Lower leg skin (tissue), 4 donors: ENCODE data around the gene ANXA1. TPM values are rescaled to one million over a fixed set of nuclear protein-coding genes. Genes with fewer than 3 reads are reported as not detected.

Experiments
- DNase-seq, 2 donors: peaks; one replicate each; pipeline ENCODE4 v3.0.0-alpha.2; 2019; ENCODE audit warnings: low spot score in 2 of 2
- H3K4me3 ChIP-seq: fragments of 200-600 bp; sonication (generic); 2 replicates; pipeline ENCODE4 v1.5.1; 2017; ENCODE audit warnings: mild to moderate bottlenecking, low read depth; ENCODE audit not compliant: poor library complexity, severe bottlenecking
- POLR2A ChIP-seq, 2 donors: fragments of 450-650 bp; IDR thresholded peaks; one replicate each; pipeline ENCODE4 v1.6.1; 2016 to 2017; ENCODE audit warnings: antibody characterized with exemption in 2 of 2, mild to moderate bottlenecking in 1 of 2, moderate library complexity in 1 of 2
- WGBS, 2 donors: methylation state at CpG; one replicate each; pipeline ENCODE4 v1.1.5; 2018; 5-methylcytosine and 5-hydroxymethylcytosine counted together
- intact Hi-C: fragments of 100-400 bp; cut with DNase I; formaldehyde crosslinking; loops from one replicate; pipeline ENCODE4 v1.15.0; 2023; ENCODE audit warnings: low total_unique reads
- total RNA-seq, 4 donors: library from RNA; depleted of rRNA; stranded (reverse); fragments of >200 nt; gene quantifications; one replicate each; pipeline ENCODE4 v1.1.0, GENCODE V29; 2016
- TF ChIP-seq, protein P1 (sequence below), 3 donors: fragments of 450-650 bp; IDR thresholded peaks; one replicate each; pipeline ENCODE4 v1.5.1; 2016; ENCODE audit warnings: antibody characterized with exemption in 3 of 3, mild to moderate bottlenecking in 3 of 3, moderate library complexity in 2 of 3

The ANXA1 gene
- total RNA-seq, 4 donors from 2014 or later: 146 to 284 (median 173) TPM

DNA sequence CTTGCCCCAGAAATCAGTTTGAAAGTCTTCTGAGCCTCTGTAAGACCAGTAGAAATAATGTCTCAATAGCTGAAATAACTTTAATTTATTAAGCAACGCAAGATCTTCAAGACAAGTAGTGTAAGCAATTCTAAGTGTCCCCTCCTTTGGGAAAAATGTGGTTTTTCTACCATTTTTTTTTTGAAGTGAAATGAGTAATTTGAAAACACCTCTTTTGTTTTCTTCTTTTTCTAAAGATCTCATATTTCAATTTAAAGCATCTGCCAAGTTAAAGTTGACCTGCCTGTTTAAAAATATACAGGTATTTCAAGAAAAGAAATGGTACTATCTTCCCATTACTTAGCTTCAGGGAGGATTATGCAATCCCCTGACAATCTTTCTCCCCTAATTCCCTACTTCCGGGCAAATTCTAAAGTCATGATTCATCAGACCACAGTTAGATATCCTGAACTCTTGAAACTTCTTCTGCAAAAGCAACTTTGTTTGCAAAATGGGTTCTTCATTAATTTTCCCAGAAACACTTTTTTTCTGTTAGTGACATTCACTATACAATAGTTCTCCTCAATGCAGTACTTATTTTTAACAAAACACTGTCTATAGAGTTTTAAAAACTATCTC lies 7.8 kb upstream of the ANXA1 start:
- TF ChIP-seq, protein P1, sequence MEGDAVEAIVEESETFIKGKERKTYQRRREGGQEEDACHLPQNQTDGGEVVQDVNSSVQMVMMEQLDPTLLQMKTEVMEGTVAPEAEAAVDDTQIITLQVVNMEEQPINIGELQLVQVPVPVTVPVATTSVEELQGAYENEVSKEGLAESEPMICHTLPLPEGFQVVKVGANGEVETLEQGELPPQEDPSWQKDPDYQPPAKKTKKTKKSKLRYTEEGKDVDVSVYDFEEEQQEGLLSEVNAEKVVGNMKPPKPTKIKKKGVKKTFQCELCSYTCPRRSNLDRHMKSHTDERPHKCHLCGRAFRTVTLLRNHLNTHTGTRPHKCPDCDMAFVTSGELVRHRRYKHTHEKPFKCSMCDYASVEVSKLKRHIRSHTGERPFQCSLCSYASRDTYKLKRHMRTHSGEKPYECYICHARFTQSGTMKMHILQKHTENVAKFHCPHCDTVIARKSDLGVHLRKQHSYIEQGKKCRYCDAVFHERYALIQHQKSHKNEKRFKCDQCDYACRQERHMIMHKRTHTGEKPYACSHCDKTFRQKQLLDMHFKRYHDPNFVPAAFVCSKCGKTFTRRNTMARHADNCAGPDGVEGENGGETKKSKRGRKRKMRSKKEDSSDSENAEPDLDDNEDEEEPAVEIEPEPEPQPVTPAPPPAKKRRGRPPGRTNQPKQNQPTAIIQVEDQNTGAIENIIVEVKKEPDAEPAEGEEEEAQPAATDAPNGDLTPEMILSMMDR (IDR thresholded peaks at IDR 0.05): no peak
- no peak for TF ChIP-seq POLR2A (IDR thresholded peaks at IDR 0.05)
- 14 to 27% methylated on average over 2 of the region's 2 CpGs for WGBS, 2 donors
- DNase-seq: no peak
- intact Hi-C loops: no loop called here
- H3K4me3 ChIP-seq: no peak overlapping the region

DNA sequence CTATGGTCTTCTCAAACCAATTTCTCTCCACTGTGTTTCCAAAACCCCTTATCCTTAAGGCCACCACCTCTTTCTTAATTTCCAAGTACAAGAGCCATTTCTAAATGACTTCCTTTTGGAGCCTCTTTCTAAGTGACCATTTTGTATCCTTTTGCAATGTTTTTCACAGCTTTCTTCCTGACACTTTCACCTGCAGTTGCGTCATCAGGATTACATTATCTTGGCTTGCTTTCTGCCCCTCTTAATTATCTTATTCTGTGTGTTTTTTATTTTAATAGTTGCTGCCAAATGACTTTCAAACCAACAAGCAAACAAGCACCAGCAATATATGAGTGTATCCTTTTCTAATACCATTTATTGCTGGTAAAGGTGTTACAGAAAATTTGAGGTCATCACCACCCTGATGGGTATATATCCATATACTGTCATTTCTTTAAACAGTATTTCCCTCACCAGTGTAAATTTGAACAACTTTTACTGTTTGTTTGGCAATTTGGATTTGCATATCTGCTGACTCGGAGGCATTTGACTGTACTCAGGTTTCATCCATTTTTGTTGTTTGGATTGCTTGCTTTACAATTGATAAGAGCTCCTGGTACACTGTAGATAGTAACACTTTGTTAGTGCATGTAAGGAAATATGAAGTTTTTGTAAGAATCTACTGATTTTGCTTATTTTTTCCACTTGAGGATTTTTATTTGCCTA lies 5.4 kb upstream of the ANXA1 start:
- intact Hi-C loops: no loop called here
- TF ChIP-seq POLR2A (IDR thresholded peaks at IDR 0.05): no peak
- TF ChIP-seq, protein P1 (IDR thresholded peaks at IDR 0.05): no peak
- WGBS, 2 donors: 74 to 78% methylated on average over 2 of the region's 2 CpGs
- no peak for DNase-seq
- no peak overlapping the region for H3K4me3 ChIP-seq

DNA sequence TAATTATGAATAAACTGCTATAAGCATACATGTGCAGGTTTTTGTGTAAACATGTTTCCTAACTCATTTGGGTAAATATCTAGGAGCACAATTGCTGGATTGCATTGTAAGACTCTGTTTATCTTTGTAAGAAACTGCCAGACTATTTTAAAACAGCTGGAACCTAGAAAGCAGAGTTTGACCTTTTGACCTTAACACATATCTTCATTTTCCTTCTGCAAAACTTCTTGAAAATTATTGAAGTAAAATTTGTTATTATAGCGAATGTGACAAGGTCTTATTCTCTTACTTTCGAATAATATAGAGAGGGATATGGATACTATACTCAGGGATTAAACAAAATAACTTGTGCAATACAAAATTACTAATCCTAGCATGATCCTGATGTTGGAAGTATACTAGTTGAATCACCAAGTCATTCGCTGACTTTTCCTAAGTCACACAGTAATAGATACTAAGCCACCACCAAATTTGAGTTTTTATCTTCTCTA lies 3.2 kb upstream of the ANXA1 start:
- TF ChIP-seq POLR2A (IDR thresholded peaks at IDR 0.05): no peak
- TF ChIP-seq, protein P1 (IDR thresholded peaks at IDR 0.05): no peak
- WGBS, 2 donors: 75% methylated on average over 3 of the region's 3 CpGs
- intact Hi-C loops: no loop called here
- no peak for DNase-seq
- H3K4me3 ChIP-seq: no peak overlapping the region

DNA sequence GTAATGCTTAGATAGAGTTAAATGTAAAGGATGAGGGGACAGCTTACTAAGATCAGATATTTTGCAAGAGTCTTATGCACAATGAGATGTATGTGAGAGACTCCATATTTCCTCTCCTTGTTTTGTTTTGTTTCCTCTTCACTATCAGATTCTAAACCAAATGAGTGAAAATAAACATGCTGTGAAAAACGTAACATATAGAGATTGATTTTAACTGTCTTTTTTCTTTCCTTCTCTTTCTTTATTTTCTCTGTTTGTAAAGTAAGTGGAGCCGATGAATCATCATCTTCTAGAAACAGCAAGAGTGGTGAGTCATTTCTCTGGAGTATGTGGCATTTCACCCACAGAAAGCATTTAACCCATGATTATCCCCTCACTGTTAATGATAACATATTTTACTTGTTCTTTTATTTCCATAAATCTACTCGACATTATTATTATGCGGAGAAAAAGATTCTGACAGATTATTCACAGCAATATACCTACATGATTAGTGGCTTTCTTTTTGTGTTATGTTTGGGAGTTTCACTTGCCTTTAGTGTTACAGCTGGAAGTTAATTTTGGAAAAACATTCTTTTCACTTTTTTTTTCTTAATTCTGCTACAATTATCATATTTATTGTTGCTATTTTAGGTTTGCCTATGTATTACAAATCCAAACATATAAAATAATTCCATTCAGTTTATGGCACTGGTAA lies 2.1 kb upstream of the ANXA1 start:
- no peak overlapping the region for H3K4me3 ChIP-seq
- WGBS, 2 donors: 9 to 10% methylated on average over 4 of the region's 4 CpGs
- intact Hi-C loops: no loop called here
- TF ChIP-seq, protein P1 (IDR thresholded peaks at IDR 0.05): no peak
- no peak for TF ChIP-seq POLR2A (IDR thresholded peaks at IDR 0.05)
- DNase-seq: no peak

DNA sequence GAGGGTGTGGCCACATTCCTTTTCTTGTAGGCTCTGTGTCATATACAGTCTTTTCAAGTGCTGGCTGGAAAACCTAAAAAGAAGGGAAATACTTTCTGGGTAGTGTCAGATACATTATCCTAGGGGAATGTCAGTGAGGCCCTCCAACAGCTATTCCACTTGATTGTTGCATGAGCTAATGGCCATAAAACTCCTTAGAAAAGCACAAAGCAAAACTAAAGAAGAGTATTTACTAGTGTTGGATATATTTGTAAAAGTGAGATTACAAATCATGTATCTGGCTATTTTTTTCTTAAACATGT lies 829 bp downstream of the ANXA1 start:
- no peak for DNase-seq
- H3K4me3 ChIP-seq: peak overlapping the region; percentile 43
- intact Hi-C loops: no loop called here
- TF ChIP-seq, protein P1 (IDR thresholded peaks at IDR 0.05): no peak
- no peak for TF ChIP-seq POLR2A (IDR thresholded peaks at IDR 0.05)
